GM18517 (cell line): ENCODE measurements around the gene NOMO2.
"Not testable (repeated sequence)": the region's sequence is repeated elsewhere in the genome, so short reads cannot be mapped to it uniquely, and the experiment has no call there.

Experiments used
- ATAC-seq: cut with Tn5 transposase; IDR thresholded peaks from one replicate; pipeline ENCODE4 v1.9.1; 2021; ENCODE audit warnings: mild to moderate bottlenecking, moderate library complexity; ENCODE audit not compliant: unreplicated experiment

The NOMO2 gene

GRCh38 chr16:18561727-18562314, at the start of gene NOMO2:
Gene NOMO2, minus strand, starts transcription at chr16:18562097. Its CDS starts 57 bp downstream, at chr16:18562040.
- peak; percentile 90 for ATAC-seq

- not testable (repeated sequence) for ATAC-seq
Observed at GRCh38 chr16:18610147-18610803, 48.4 kb upstream of the NOMO2 start.

- not testable (repeated sequence) for ATAC-seq
Observed at GRCh38 chr16:18608271-18608670, 46.4 kb upstream of the NOMO2 start.

- ATAC-seq: not testable (repeated sequence)
Observed at GRCh38 chr16:18603572-18604246, 41.8 kb upstream of the NOMO2 start.

- not testable (repeated sequence) for ATAC-seq
Observed at GRCh38 chr16:18598582-18598981, 36.7 kb upstream of the NOMO2 start.

GRCh38 chr16:18597734-18598133, 35.8 kb upstream of the NOMO2 start:
- ATAC-seq: not testable (repeated sequence)

- ATAC-seq: not testable (repeated sequence)
Observed at GRCh38 chr16:18597319-18597718, 35.4 kb upstream of the NOMO2 start.

- ATAC-seq: not testable (repeated sequence)
Observed at GRCh38 chr16:18595796-18596195, 33.9 kb upstream of the NOMO2 start.

- ATAC-seq: not testable (repeated sequence)
Observed at GRCh38 chr16:18594880-18595279, 33.0 kb upstream of the NOMO2 start.

- not testable (repeated sequence) for ATAC-seq
Observed at GRCh38 chr16:18593904-18594303, 32.0 kb upstream of the NOMO2 start.

- not testable (repeated sequence) for ATAC-seq
Observed at GRCh38 chr16:18592982-18593381, 31.1 kb upstream of the NOMO2 start.

GRCh38 chr16:18591908-18592307, 30.0 kb upstream of the NOMO2 start:
- not testable (repeated sequence) for ATAC-seq

- ATAC-seq: not testable (repeated sequence)
Observed at GRCh38 chr16:18591441-18591840, 29.5 kb upstream of the NOMO2 start.

GRCh38 chr16:18589806-18590205, 27.9 kb upstream of the NOMO2 start:
- ATAC-seq: not testable (repeated sequence)

GRCh38 chr16:18586560-18587540, 25.0 kb upstream of the NOMO2 start:
- ATAC-seq: not testable (repeated sequence)

GRCh38 chr16:18585789-18586188, 23.9 kb upstream of the NOMO2 start:
- not testable (repeated sequence) for ATAC-seq

- no peak for ATAC-seq
Observed at GRCh38 chr16:18582902-18583301, 21.0 kb upstream of the NOMO2 start.

- not testable (repeated sequence) for ATAC-seq
Observed at GRCh38 chr16:18580396-18580795, 18.5 kb upstream of the NOMO2 start.

- ATAC-seq: not testable (repeated sequence)
Observed at GRCh38 chr16:18579261-18579660, 17.4 kb upstream of the NOMO2 start.

GRCh38 chr16:18577942-18578341, 16.0 kb upstream of the NOMO2 start:
- not testable (repeated sequence) for ATAC-seq

GRCh38 chr16:18575945-18576344, 14.0 kb upstream of the NOMO2 start:
- not testable (repeated sequence) for ATAC-seq
